Activated CD4-positive, alpha-beta T cell treated with anti-CD3 and anti-CD28 coated beads, Interleukin-2, amount 50 U/mL, for 4 hours (primary cell): Measurements from ENCODE around the gene GNE.
"Not testable (repeated sequence)": the region's sequence is repeated elsewhere in the genome, so short reads cannot be mapped to it uniquely, and the experiment has no call there.

Experiments
- DNase-seq, 2 experiments: peaks; one replicate each; pipeline ENCODE4 v3.0.0-alpha.2; 2020

GNE gene

DNA sequence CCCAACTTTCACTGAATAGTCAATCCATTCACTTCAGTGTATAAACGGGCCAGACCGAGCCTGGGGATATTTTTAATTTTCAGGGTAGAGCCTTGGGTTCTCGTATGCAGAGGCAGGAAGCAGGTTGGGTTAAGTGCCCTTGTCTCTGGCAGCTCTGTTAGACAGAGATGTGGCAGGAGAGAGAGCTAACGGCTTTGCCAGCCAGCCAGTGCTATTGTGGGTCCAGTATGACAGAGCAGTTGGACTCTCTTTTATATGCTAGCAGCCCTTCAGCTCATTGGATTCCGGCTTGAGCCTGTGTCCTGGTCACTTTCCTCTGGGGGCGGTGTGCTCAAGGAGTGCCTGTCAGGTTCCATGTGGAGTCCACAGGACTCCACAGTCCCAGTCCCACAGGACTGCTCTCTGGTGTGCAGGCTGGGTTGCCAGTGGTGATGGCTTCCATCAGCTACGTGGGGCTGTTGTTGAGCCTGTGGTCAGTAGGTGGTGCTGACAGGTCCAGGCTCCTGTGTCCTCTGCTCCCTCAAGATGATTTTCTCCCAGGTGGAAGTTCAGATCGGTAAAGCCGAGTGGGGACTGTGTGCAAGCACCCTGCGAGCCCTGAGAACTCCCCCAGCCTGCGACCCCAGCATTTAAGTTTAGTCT lies 53.2 kb downstream of the GNE start:
- no peak for DNase-seq

DNA sequence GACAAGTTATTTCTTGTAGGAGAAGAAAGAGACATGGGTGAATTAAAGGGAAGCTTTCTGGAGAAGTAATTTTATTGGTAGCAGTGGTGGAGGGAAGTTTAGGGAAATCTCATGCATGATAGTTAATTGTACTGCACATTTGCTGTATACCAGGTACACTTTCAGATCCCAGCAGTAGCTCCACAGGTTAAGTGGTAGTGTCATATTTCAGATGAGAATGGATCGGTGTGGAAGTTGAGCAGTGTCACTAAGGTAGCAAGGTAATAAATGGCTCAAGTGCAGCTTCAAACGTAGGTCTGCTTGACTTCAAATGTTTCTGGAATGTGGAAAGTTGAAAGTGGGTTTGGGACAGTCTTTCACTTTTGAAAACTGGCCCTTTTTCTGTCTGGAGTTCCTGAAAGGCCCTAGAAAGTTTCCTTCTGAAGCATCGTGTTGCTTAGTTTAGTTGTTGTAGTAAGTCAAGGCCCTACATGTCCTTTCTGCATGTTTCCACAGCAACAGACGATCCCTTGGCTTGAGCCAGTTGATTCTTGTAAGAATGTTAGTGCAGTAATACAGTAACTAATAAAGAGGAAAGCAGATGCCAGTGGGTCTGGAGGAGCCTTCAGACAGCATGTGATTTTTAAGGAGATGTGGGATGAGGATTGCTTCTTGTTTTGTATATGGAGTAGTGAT lies 63.8 kb downstream of the GNE start:
- no peak for DNase-seq

- DNase-seq, result no peak
Observed at GRCh38 chr9:36193023-36193422, 65.2 kb downstream of the GNE start.

GRCh38 chr9:36192196-36192595 lies 66.1 kb downstream of the GNE start:
- DNase-seq, result no peak

- no peak for DNase-seq
Observed at GRCh38 chr9:36191686-36192085, 66.6 kb downstream of the GNE start.

DNA sequence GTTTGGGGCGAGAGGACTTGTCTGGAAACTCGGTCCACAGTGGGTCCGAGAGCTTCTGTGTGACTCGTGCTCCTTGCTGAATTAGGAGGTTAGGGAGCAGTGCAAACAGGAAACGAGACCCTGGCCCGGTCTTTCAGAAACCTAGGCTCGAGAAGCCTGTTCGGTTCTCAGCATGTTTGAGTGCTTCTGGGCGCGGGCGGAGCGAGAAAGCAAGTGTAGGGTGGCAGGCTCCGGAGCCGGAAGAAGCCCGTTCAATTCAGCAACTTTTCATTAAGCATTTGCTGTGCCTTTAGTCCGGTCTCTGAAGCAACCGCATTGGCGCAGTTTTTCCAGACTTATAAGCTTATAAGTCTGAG lies 67.0 kb downstream of the GNE start:
- DNase-seq, result peak; percentile 39 to 45

- DNase-seq, result peak; percentile 90 to 92
Observed at GRCh38 chr9:36190388-36191289, 67.6 kb downstream of the GNE start, which contains the start of gene CLTA. Gene CLTA (plus strand): TSS chr9:36190921. CDS start chr9:36191057, 136 bp downstream.

GRCh38 chr9:36189976-36190375 lies 68.3 kb downstream of the GNE start:
- no peak for DNase-seq

DNA sequence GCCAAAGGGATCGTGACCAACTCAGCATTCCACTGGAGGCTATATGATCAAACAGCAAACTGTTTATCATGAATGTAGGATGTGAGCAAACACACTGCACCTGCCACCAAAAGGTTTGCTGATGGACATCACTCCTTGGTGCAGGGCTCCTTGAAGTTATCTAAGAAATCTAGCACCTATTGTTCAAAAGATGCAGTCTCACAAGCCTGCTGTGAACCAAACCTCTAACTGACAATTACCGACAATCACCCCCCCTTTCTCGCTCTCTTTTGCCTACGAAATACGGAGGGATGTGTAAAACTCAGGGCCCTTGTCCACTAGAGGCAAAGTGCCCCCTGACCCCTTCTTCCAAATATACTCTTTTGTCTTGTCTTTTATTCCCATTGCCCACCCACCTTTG lies 70.0 kb downstream of the GNE start:
- no peak for DNase-seq

- DNase-seq, result no peak
Observed at GRCh38 chr9:36187414-36187813, 70.8 kb downstream of the GNE start.

DNA sequence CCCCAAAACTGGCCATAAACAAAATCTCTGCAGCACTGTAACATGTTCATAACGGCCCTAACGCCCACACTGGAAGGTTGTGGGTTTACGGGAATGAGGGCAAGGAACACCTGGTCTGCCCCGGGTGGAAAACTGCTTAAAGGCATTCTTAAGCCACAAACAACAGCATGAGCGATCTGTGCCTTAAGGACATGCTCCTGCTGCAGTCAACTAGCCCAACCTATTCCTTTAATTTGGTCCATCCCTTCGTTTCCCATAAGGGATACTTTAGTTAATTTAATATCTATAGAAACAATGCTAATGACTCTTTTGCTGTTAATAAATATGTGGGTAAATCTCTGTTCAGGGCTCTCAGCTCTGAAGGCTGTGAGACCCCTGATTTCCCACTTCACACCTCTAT lies 78.0 kb downstream of the GNE start:
- not testable (repeated sequence) for DNase-seq

DNA sequence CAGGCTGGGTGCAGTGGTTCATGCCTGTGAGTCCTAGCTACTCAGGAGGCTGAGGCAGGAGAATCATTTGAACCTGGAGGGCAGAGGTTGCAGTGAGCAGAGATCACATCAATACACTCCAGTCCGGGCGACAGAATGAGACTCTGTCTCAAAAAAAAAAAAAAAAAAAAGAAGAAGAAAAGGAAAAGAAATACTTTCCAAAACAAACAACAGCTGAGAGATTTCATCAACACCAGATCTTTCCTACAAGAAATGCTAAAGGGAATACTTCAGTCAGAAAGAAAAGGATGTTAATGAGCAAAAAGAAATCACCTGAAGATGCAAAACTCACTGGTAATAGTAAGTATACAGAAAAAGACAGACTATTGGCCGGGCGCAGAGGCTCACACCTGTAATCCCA lies 80.7 kb downstream of the GNE start:
- no peak for DNase-seq

GRCh38 chr9:36176496-36176895 lies 81.8 kb downstream of the GNE start:
- DNase-seq, result not testable (repeated sequence)

DNA sequence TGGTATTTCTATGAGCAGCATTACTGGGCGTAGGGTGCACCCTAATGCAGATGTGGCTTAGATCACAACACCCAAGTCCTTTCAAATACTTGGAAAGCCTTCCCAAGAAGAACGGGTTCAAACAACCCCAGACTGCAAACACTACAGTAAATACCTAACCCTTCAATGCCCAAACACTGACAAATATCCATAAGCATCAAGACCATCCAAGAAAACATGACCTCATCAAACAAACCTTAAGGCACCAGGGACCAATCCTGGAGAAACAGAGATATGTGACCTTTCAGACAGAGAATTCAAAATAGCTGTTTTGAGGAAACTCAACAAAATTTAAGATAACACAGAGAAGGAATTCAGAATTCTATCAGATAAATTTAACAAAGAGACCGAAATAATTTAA lies 83.0 kb downstream of the GNE start:
- DNase-seq, result not testable (repeated sequence)

DNA sequence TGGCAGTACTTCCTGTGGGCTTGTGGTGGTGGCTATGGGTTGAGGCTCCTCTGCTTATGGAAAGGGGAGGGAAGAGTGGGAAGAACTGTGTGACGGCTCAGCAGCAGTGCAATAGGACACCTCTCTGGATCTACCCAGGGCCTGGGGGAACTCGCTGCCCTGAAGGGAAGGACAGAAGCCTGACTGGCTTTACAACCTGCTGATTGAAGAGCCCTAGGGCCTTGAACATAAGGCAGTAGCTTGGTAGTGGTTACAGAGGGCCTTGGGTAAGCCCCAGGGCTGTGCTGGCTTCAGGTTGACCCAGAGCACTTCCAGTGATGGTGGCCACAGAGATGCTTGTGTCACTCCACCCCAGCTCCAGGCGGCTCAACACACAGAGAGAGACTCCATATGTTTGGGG lies 83.5 kb downstream of the GNE start:
- DNase-seq, result no peak

DNA sequence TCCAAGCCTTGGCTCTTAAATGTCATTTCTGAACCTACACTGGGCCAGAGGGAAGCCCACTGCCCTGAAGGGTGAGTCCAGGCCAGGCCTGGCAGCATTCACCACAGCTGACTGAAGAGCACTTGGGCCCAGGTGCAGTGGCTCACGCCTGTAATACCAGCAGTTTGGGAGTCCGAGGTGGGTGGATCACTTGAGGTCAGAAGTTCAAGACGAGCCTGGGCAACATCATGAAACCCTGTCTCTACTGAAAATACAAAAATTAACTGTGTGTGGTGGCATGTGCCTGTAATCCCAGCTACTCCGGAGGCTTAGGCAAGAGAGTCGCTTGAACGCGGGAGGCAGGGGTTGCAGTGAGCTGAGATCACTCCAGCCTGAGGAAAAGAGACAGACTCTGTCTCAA lies 84.0 kb downstream of the GNE start:
- no peak for DNase-seq

DNA sequence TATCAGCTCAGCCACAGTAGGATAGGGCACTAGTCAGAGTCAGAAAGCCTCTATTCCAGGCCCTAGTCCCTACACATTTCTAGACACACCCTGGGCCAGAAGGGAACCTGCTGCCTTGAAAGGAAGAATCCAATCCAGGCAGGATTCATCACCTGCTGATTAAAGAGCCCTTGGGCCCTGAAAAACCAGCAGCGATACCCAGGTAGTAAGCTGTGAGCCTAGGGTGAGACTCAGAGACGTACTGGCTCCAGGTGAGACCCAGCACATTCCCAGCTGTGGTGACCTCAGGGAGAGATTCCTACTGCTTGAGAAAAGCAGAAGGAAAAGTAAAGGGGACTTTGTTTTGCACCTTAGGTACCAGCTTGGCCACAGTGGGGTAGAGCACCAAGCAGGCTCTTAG lies 84.4 kb downstream of the GNE start:
- no peak for DNase-seq

DNA sequence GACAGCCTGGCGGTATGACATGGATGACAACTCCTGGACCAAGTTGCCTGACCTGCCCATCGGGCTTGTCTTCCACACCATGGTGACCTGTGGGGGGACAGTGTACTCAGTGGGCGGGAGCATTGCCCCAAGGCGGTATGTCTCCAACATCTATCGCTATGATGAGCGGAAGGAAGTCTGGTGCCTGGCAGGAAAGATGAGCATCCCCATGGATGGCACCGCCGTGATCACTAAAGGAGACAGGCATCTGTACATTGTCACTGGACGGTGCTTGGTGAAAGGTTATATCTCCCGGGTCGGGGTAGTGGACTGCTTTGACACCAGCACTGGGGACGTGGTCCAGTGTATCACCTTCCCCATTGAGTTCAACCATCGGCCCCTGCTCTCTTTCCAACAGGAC lies 87.7 kb downstream of the GNE start:
- no peak for DNase-seq

- no peak for DNase-seq
Observed at GRCh38 chr9:36169708-36170107, 88.5 kb downstream of the GNE start.

DNA sequence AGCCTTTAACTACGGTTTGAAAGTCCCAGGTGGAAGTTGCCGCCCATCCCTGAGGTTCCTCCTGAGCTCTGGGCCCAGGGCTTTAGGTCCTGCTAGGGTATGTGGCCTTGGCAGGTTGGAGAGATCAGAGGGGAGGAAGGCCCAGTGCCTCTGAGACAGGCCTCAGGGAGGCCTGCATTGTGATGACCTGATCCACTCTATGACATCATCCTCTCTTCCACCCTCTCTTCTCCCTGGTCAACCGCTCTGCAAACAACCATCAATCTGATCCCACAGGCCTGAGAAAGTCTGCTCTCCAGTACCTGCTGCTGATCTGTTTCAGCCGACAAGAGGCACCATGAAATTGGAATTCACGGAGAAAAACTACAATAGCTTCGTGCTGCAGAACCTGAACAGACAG lies 89.1 kb downstream of the GNE start, which contains the start of gene CCIN:
Gene CCIN, plus strand, starts transcription at position 223 of the 400 bp plus-strand sequence. Its CDS starts 115 bp downstream, at position 338.
- no peak for DNase-seq

DNA sequence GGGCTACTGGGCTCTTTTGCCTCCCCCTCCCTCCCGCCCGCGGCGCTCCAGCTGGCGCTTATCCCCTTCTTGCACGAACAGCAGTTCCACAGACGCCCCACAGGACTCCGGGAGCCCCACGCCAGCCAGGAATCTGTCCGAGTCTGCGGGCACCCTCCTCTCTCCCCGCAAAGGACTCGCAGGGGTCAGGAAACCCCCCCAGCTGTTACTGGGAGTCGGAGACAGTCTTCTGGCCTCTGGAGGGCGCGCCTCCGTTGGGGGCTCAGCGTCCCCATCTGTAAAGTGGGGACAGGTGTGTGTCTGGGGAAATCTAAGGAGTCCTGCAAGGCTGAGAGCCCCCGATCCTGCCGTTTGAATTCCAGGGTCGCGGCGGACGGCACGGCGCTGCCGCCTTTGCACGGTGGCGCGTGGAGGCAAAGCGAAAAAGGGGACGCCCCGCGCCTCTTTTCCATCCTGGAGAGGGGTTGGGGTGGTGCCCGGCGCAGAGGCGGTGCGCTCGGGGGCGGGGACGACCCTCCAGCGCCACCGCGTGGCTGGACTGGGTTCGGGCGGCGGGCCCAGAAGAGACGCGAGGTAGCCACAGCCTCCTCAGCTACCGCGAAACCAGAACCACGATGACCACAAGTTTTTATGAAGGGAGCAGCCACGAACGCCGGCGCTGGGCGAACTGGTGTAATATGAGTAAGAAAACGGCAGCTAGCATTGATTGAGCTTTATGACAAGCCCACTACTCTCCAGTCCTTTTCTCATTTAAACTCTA lies 91.9 kb downstream of the GNE start:
- peak; percentile 73 for DNase-seq

GRCh38 chr9:36165826-36166167 lies 92.5 kb downstream of the GNE start:
- DNase-seq, result no peak

DNA sequence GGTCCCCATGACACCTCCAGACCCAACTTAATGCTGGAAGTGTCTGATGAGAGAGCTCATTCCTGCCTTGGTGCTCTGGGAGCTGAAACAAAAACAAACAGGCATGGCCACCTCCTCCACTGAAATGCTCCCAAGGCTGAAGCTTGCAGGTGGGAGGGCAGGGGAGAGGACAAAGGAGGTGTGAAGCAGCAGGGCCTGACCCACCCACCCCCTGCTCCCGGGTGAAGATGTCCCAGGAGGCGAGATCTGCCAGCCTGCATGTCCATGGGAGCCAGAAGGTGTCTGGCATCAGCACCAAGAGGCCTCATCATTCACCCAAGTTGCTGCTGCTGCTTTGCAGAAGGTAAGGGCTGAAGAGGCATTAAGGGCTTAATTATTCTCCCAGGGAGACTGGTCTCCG lies 93.3 kb downstream of the GNE start:
- DNase-seq, result no peak
